Neural cell (in vitro differentiated cells): Measurements from ENCODE around the gene HSP90AA1.

ENCODE experiments used
- EP300 ChIP-seq: fragments of 450-650 bp; conservative IDR thresholded peaks from 2 replicates; pipeline ENCODE4 v1.6.1; 2014; ENCODE audit warnings: antibody characterized with exemption, mild to moderate bottlenecking, moderate library complexity; ENCODE audit not compliant: poor library complexity, severe bottlenecking
- EZH2 ChIP-seq: fragments of 200-600, 300-800 bp; shearing (Covaris generic), sonication (generic); IDR thresholded peaks from 2 replicates; pipeline ENCODE4 v1.6.1; 2014; ENCODE audit warnings: antibody characterized with exemption, low read length, borderline replicate concordance, mild to moderate bottlenecking; ENCODE audit not compliant: insufficient read depth, poor library complexity, severe bottlenecking
- MXI1 ChIP-seq: fragments of 450-650 bp; conservative IDR thresholded peaks from 2 replicates; pipeline ENCODE4 v1.6.1; 2014; ENCODE audit warnings: antibody characterized with exemption, mild to moderate bottlenecking; ENCODE audit not compliant: poor library complexity, severe bottlenecking
- POLR2AphosphoS5 ChIP-seq: IDR thresholded peaks from 2 replicates; pipeline ENCODE4 v1.6.1; 2012
- RAD21 ChIP-seq: fragments of 450-650 bp; conservative IDR thresholded peaks from 2 replicates; pipeline ENCODE4 v1.6.1; 2014; ENCODE audit warnings: antibody characterized with exemption, mild to moderate bottlenecking, moderate library complexity
- SMC3 ChIP-seq: fragments of 450-650 bp; conservative IDR thresholded peaks from 2 replicates; pipeline ENCODE4 v1.6.1; 2014; ENCODE audit warnings: antibody characterized with exemption, mild to moderate bottlenecking, moderate library complexity; ENCODE audit not compliant: poor library complexity
- TAF1 ChIP-seq: IDR thresholded peaks from 2 replicates; pipeline ENCODE4 v1.6.1; 2012; ENCODE audit warnings: low read depth
- TF ChIP-seq, protein P1 (sequence below): fragments of 450-650 bp; IDR thresholded peaks from 2 replicates; pipeline ENCODE4 v1.5.1; 2014; ENCODE audit warnings: antibody characterized with exemption, mild to moderate bottlenecking, moderate library complexity; ENCODE audit not compliant: poor library complexity, severe bottlenecking
- TF ChIP-seq, protein P2 (sequence below): IDR thresholded peaks from 2 replicates; pipeline ENCODE4 v1.6.1; 2012; ENCODE audit warnings: borderline replicate concordance

DNA sequence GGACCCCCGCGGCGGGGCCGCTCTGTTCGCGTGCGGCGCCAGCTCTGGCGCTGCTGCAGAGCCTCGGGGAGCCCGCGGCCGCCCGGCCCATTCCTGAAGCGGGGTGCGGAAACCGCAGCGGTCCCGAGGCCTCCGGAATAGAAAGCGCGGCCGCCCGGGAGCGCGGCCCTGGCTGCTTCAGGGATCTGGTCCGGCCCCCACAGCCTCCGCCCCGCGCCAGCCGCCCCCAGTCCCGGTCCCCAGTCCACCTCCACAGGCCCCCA, 204 bp downstream of the HSP90AA1 start:
- TF ChIP-seq, protein P1, sequence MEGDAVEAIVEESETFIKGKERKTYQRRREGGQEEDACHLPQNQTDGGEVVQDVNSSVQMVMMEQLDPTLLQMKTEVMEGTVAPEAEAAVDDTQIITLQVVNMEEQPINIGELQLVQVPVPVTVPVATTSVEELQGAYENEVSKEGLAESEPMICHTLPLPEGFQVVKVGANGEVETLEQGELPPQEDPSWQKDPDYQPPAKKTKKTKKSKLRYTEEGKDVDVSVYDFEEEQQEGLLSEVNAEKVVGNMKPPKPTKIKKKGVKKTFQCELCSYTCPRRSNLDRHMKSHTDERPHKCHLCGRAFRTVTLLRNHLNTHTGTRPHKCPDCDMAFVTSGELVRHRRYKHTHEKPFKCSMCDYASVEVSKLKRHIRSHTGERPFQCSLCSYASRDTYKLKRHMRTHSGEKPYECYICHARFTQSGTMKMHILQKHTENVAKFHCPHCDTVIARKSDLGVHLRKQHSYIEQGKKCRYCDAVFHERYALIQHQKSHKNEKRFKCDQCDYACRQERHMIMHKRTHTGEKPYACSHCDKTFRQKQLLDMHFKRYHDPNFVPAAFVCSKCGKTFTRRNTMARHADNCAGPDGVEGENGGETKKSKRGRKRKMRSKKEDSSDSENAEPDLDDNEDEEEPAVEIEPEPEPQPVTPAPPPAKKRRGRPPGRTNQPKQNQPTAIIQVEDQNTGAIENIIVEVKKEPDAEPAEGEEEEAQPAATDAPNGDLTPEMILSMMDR = no peak
- TF ChIP-seq SMC3 (no peak), POLR2AphosphoS5 (no peak), RAD21 (no peak), TAF1 (no peak), EZH2 (no peak), EP300 (no peak), MXI1 (no peak)
- TF ChIP-seq, protein P2, sequence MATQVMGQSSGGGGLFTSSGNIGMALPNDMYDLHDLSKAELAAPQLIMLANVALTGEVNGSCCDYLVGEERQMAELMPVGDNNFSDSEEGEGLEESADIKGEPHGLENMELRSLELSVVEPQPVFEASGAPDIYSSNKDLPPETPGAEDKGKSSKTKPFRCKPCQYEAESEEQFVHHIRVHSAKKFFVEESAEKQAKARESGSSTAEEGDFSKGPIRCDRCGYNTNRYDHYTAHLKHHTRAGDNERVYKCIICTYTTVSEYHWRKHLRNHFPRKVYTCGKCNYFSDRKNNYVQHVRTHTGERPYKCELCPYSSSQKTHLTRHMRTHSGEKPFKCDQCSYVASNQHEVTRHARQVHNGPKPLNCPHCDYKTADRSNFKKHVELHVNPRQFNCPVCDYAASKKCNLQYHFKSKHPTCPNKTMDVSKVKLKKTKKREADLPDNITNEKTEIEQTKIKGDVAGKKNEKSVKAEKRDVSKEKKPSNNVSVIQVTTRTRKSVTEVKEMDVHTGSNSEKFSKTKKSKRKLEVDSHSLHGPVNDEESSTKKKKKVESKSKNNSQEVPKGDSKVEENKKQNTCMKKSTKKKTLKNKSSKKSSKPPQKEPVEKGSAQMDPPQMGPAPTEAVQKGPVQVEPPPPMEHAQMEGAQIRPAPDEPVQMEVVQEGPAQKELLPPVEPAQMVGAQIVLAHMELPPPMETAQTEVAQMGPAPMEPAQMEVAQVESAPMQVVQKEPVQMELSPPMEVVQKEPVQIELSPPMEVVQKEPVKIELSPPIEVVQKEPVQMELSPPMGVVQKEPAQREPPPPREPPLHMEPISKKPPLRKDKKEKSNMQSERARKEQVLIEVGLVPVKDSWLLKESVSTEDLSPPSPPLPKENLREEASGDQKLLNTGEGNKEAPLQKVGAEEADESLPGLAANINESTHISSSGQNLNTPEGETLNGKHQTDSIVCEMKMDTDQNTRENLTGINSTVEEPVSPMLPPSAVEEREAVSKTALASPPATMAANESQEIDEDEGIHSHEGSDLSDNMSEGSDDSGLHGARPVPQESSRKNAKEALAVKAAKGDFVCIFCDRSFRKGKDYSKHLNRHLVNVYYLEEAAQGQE = no peak
